PFSK-1 (cell line): ENCODE results near the gene KRTAP4-2.

Experiments
- FOXP2 ChIP-seq: optimal IDR thresholded peaks from 2 replicates; pipeline ENCODE3; 2011; ENCODE audit warnings: borderline replicate concordance, control low read depth, inconsistent platforms; ENCODE audit not compliant: insufficient read depth; ENCODE audit errors: extremely low read length, extremely low read depth
- POLR2AphosphoS5 ChIP-seq: IDR thresholded peaks from 2 replicates; pipeline ENCODE4 v1.6.1; 2012; ENCODE audit warnings: low read depth, mild to moderate bottlenecking, control low read depth, low read length, moderate library complexity
- SIN3A ChIP-seq: IDR thresholded peaks from 2 replicates; pipeline ENCODE4 v1.6.1; 2012; ENCODE audit warnings: mild to moderate bottlenecking, low read length, moderate library complexity, borderline replicate concordance; ENCODE audit not compliant: insufficient read depth
- TAF1 ChIP-seq: IDR thresholded peaks from 2 replicates; pipeline ENCODE4 v1.6.1; 2012; ENCODE audit warnings: low read length, control low read depth, borderline replicate concordance; ENCODE audit not compliant: insufficient read depth
- TF ChIP-seq, protein P1 (sequence below), 2 experiments: IDR thresholded peaks; 2 replicates each; pipeline versions ENCODE4 v1.6.1 to v1.8.0; 2011 to 2012; ENCODE audit warnings: low read depth in 2 of 2, low read length in 2 of 2, control low read depth in 1 of 2, inconsistent platforms in 1 of 2, mild to moderate bottlenecking in 1 of 2, moderate library complexity in 1 of 2; ENCODE audit not compliant: insufficient read depth in 1 of 2

The KRTAP4-2 gene

DNA sequence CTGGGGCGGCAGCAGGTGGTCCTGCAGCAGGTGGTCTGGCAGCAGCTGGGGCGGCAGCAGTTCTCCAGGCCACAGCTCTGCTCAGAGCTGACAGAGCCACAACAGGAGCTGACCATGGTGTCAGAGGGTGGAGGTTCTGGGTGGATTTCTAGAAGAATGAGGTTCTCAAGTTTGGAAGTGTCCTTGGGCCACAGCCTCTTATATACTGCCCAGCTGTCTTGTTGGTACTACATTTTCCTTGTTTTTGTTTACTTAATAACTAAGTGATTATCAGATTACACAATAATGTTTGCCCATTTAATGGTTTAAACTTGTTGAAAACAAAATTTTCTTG lies 28.4 kb downstream of the KRTAP4-2 start, which contains the start of gene KRTAP4-5:
Gene KRTAP4-5 (minus strand): TSS at position 174 of the 334 bp plus-strand sequence. CDS start 58 bp downstream, at position 116.
- TF ChIP-seq TAF1 (no peak), FOXP2 (no peak), SIN3A (no peak)
- TF ChIP-seq, protein P1, sequence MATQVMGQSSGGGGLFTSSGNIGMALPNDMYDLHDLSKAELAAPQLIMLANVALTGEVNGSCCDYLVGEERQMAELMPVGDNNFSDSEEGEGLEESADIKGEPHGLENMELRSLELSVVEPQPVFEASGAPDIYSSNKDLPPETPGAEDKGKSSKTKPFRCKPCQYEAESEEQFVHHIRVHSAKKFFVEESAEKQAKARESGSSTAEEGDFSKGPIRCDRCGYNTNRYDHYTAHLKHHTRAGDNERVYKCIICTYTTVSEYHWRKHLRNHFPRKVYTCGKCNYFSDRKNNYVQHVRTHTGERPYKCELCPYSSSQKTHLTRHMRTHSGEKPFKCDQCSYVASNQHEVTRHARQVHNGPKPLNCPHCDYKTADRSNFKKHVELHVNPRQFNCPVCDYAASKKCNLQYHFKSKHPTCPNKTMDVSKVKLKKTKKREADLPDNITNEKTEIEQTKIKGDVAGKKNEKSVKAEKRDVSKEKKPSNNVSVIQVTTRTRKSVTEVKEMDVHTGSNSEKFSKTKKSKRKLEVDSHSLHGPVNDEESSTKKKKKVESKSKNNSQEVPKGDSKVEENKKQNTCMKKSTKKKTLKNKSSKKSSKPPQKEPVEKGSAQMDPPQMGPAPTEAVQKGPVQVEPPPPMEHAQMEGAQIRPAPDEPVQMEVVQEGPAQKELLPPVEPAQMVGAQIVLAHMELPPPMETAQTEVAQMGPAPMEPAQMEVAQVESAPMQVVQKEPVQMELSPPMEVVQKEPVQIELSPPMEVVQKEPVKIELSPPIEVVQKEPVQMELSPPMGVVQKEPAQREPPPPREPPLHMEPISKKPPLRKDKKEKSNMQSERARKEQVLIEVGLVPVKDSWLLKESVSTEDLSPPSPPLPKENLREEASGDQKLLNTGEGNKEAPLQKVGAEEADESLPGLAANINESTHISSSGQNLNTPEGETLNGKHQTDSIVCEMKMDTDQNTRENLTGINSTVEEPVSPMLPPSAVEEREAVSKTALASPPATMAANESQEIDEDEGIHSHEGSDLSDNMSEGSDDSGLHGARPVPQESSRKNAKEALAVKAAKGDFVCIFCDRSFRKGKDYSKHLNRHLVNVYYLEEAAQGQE (IDR thresholded peaks at IDR 0.05; ENCODE audit: insufficient read depth in 1 of 2, low read depth in 2 of 2, low read length in 2 of 2): 0 out of 4 replicates have a peak, but pooled peaks of 1 of the 2 experiments have one; percentile 23

DNA sequence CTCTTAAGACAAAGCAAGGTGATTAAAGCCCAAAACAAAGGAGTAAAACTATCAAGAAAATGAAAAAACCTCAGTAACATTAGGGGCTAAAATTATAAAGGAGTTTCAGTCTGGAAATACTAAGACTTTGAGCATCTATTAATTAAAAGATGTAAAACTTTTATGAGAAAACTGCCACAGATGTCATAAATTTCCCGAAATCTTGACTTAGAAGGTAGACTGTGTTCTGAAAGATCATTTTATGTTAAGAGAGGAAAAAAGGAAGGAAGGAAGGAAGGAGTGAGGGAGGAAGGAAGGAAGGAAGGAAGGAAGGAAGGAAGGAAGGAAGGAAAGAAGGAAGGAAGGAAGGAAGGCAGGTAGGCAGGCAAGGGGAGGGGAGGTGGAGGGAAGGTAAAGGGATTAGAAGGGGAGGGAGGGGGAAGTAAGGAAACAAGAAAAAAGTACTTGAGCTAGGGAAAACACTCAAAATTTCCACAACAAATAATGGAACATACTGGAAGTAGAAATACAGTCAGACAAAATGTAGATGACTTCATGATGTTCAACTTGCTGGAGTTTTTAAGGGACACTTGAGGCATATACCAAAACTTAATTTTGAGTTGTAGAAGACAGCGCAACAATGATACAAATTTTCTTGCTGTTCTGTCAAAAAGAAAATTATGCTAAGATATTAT lies 30.4 kb downstream of the KRTAP4-2 start:
- TF ChIP-seq, protein P1 (IDR thresholded peaks at IDR 0.05; ENCODE audit: insufficient read depth in 1 of 2, low read depth in 2 of 2, low read length in 2 of 2): no peak
- no peak for TF ChIP-seq TAF1
- no peak for TF ChIP-seq FOXP2
- no peak for TF ChIP-seq SIN3A
- TF ChIP-seq POLR2AphosphoS5: no peak

DNA sequence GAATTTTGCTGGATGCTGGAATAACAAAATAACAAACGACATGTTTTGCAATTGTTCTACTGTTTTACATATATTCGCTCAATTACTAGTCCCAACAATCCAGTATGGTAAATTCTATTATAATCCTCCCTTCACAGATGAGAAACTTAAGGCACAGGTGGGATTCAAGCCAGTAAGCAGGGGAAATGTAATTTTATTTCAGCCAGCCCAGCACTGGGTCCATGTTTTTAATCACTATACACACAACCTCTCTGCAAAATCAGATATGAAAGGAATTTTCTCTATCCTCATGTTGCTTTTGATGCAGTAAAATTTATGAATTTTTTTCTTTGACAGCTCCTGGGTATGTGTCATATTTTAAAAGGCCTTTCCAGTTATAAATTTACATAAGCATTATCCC lies 32.8 kb downstream of the KRTAP4-2 start:
- no peak for TF ChIP-seq SIN3A

DNA sequence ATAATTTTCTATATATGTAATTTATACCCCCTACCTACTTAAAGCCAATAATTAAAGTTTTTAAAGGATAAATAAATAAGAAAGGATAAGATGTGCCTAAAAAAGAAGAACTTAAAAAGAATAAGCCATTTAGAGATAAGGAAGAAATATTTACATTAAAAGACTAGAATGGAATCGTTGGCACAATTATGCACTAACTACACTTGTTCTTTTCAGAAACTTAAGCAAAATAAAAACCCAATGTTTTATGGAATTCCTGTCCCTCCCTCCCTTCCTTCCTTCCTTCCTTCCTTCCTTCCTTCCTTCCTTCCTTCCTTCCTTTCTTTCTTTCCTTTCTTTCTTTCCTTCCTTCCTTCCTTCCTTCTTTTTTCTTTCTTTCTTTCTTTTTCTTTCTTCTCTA lies 33.2 kb downstream of the KRTAP4-2 start:
- TF ChIP-seq SIN3A (no peak), POLR2AphosphoS5 (no peak), TAF1 (no peak), FOXP2 (no peak)
- TF ChIP-seq, protein P1 (IDR thresholded peaks at IDR 0.05; ENCODE audit: insufficient read depth in 1 of 2, low read depth in 2 of 2, low read length in 2 of 2): no peak

DNA sequence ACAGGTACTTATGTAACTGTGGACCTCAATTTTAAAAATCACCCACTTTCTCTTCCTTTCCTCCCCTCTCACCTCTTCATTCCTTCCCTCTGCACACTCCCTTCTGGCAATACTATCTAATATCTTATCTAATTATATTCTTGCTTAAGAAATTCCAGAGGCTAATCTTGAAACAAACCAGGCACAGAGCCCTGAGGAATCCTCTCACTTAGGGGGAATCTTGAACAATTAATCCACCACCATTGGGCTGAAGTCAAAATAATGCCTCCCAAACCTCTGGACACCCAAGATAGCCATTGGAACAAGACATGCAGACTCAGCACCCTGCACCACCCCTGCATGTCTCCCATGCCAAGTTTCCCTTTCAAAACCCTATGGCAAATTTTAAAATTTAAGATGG lies 36.7 kb downstream of the KRTAP4-2 start:
- TF ChIP-seq TAF1 (no peak), FOXP2 (no peak), POLR2AphosphoS5 (no peak), SIN3A (no peak)
- TF ChIP-seq, protein P1 (IDR thresholded peaks at IDR 0.05; ENCODE audit: insufficient read depth in 1 of 2, low read depth in 2 of 2, low read length in 2 of 2): no peak
